Measurements from ENCODE around the gene LRRN4CL.
"Not testable (repeated sequence)": the region's sequence is repeated elsewhere in the genome, so short reads cannot be mapped to it uniquely, and the experiment has no call there.

LRRN4CL gene

GRCh38 chr11:62689421-62690183 is at the start of gene LRRN4CL:
Gene LRRN4CL (minus strand): TSS chr11:62689530. CDS start chr11:62688508, 1,022 bp downstream.
- no peak for DNase-seq (ENCODE audit: low read depth in 2 of 2)

DNA sequence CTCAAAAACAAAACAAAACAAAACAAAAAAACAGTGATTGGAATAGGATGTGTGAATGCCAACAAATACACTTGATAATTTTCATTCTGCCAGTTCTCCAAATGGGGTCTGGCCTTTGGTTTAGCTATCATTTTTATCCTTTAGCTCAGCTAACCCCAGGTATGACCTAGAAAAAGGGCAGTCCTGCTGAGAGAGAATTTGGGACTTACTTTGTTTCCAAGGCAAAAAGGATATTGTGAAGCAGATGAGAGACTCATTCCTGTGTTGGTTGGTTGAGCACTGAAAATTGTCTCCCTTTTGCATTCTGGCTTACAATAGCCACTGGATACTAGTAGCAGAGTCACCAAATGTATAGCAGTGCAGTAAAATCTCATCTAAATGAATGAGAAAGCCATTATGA is 47.9 kb upstream of the LRRN4CL start:
- no peak for DNase-seq (ENCODE audit: low read depth in 2 of 2)

DNA sequence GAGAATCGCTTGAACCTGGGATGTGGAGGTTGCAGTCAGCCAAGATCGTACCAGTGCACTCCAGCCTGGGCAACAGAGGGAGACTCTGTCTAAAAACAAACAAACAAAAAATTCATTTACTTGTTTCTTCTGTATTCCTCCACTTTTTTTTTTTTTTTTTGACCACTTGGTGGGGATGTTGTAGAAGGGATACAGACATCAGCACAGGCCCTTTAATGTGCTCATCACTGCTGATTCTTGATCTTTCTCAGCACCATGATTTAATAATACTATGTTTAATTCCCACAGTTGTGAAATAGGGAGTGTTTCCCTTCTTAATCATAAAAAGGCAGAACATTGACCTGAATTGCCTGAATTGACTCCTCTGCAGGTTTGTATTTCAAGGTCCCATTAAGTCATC is 43.5 kb upstream of the LRRN4CL start:
- DNase-seq (ENCODE audit: low read depth in 2 of 2), result no peak

- not testable (repeated sequence) for DNase-seq (ENCODE audit: low read depth in 2 of 2)
These were observed 40.7 kb upstream of the LRRN4CL start for GRCh38 chr11:62730076-62730475.

- peak; percentile 74 for DNase-seq (ENCODE audit: low read depth in 2 of 2)
These were observed 39.0 kb upstream of the LRRN4CL start, which contains the start of gene TTC9C for GRCh38 chr11:62728171-62728988. Gene TTC9C (plus strand): TSS chr11:62728486. CDS start chr11:62728849, 363 bp downstream.

DNA sequence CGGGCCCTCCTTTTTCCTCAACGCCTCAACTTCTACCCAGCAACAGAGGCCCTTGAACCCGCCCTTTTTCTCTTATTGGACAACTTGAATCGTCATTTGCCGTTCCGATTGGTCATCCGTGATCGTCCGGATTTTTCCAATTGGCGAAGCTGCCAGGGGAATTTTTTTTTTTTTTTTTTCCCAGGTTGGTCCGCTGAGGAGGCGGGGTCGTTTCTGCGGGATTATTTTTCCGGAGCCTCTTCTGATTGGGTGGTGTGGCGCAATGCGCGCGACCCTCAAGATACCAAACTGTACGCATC is 38.5 kb upstream of the LRRN4CL start:
- DNase-seq (ENCODE audit: low read depth in 2 of 2), result peak in 1 of 2 donors; percentile 69

GRCh38 chr11:62727165-62727871 is 38.0 kb upstream of the LRRN4CL start, which contains the start of gene HNRNPUL2:
Gene HNRNPUL2 (minus strand): TSS chr11:62727457. CDS start chr11:62727156, 301 bp downstream.
- DNase-seq (ENCODE audit: low read depth in 2 of 2), result peak; percentile 94 to 96

DNA sequence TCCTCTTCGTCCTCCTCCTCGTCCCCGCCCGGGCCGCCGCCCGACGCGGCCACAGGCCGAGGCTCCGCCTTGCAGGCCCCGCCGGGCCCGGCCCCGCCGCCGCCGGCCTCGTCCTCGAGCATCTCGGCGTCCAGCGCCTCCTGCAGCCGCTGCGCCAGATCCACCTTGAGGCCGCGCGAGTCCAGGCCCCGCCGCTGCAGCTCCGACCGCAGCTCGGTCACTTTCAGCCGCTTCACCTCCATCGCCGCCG is 37.5 kb upstream of the LRRN4CL start:
- DNase-seq (ENCODE audit: low read depth in 2 of 2), result no peak

GRCh38 chr11:62726156-62726914 is 37.0 kb upstream of the LRRN4CL start:
- peak in 1 of 2 donors; percentile 27 for DNase-seq (ENCODE audit: low read depth in 2 of 2)

- DNase-seq (ENCODE audit: low read depth in 2 of 2), result no peak
These were observed 36.3 kb upstream of the LRRN4CL start for GRCh38 chr11:62725646-62726045.

- no peak for DNase-seq (ENCODE audit: low read depth in 2 of 2)
These were observed 34.8 kb upstream of the LRRN4CL start for GRCh38 chr11:62724171-62724570.

- no peak for DNase-seq (ENCODE audit: low read depth in 2 of 2)
These were observed 32.7 kb upstream of the LRRN4CL start for GRCh38 chr11:62721994-62722393.

DNA sequence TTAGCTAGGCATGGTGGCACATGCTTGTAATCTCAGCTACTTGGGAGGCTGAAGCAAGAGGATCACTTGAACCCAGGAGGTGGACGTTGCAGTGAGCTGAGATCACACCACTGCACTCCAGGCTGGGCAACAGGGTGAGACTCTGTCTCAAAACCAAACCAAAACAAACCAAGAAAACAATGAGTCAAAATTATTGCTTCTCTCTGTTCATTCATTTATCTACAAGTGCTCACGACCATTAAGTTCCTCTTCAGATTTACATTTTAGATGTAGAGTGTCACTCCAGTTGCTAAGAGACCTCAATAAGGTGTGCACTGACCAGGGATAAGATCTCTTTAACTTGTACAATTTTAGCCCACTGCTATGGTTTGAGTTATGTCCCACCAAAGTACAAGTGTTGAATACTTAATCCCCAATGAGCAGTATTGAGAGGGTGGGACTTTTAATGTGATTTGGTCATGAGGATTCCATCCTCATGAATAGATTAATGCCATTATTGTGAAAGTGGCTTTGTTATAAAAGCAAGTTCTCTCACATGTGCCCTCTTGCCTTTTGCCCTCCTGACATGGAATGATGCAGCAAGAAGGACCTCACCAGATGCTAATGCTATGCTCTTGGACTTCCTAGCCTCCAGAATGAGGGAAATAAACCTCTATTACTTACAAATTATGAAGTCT is 30.1 kb upstream of the LRRN4CL start:
- DNase-seq (ENCODE audit: low read depth in 2 of 2), result no peak

GRCh38 chr11:62716816-62717215 is 27.5 kb upstream of the LRRN4CL start:
- no peak for DNase-seq (ENCODE audit: low read depth in 2 of 2)

- no peak for DNase-seq (ENCODE audit: low read depth in 2 of 2)
These were observed 26.9 kb upstream of the LRRN4CL start for GRCh38 chr11:62716206-62716605.

GRCh38 chr11:62715150-62716130 is 26.1 kb upstream of the LRRN4CL start:
- DNase-seq (ENCODE audit: low read depth in 2 of 2), result no peak

DNA sequence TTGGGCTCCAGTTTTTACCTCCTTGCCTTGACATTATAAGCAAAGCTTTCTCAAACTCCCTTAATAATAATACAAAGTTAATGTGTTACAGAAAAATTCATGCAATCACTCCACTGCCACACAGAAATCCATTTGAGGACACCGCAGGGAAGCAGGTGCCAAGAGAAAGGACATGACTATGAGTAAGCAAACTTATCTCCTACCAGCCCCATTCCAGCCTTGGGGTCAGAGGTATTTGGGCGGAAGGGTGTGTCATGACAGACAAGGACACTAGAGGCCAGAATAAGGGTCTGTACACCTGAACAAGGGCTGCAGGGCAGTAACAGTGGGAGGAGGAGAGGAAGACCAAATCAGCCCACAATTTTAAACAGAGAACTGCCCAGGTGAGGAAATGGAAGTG is 24.0 kb upstream of the LRRN4CL start:
- DNase-seq (ENCODE audit: low read depth in 2 of 2), result no peak

DNA sequence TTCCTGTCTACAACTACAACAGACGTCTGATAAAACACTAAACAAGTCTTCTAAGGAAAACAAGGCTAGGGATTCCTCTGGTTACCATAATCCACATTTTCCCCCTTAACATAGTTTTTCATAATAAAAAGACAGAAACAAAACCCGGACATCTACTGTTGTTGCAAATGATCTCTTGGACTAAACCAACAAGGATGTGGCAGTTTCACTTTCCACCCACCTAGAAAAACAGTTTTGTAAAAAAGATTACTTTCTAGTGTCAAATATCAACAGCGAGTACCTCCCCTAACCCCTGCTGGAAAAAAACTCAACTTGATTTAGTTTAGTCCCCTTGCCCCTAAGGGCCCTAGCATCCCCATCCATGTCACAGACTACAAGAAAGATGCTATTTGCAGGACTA is 23.5 kb upstream of the LRRN4CL start:
- DNase-seq (ENCODE audit: low read depth in 2 of 2), result no peak

DNA sequence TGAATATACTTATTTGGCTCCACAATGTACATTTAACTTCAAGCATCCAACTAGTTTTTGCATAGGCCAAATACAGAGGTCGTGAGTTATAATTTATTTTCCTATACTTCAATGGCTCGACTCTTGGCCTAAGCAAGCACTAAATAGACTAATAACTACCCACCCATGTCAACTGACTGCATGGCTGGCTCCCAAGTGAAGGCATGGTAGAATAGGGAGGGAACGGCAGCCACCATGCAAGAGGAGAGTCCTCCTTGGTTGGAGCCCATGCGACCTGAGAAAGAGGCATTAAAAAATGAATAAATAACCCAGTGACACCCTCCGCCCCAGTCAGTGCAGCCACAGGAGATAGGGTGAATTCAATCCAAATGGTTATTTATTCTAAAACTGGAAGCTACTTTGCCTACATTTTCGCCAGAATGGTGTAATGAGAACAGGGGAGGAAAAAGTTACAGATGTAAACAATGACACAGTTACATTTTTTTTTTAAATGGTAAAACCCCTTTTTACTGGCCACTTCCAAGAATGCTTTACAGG is 23.0 kb upstream of the LRRN4CL start:
- no peak for DNase-seq (ENCODE audit: low read depth in 2 of 2)

GRCh38 chr11:62710001-62710345 is 20.6 kb upstream of the LRRN4CL start:
- DNase-seq (ENCODE audit: low read depth in 2 of 2), result peak; percentile 15 to 18
